Trophoblast cell (in vitro differentiated cells and primary cell): ENCODE results near the gene TBK1.

Experiments used
- DNase-seq, 2 donors: peaks; one replicate each; pipeline ENCODE4 v3.0.0-alpha.2; 2016
- H2AFZ ChIP-seq: 2 replicates; pipeline ENCODE4 v1.6.1; 2013; ENCODE audit warnings: low read length, moderate library complexity, mild to moderate bottlenecking; ENCODE audit not compliant: insufficient read depth, poor library complexity
- H2AK5ac ChIP-seq: 2 replicates; pipeline ENCODE4 v1.6.1; 2013; ENCODE audit warnings: mild to moderate bottlenecking, low read length
- H2BK120ac ChIP-seq: 2 replicates; pipeline ENCODE4 v1.6.1; 2013; ENCODE audit warnings: low read length, mild to moderate bottlenecking, moderate library complexity; ENCODE audit not compliant: insufficient read depth, poor library complexity
- H2BK12ac ChIP-seq: 2 replicates; pipeline ENCODE4 v1.6.1; 2013; ENCODE audit warnings: mild to moderate bottlenecking, low read length, moderate library complexity
- H2BK5ac ChIP-seq: 2 replicates; pipeline ENCODE4 v1.6.1; 2013; ENCODE audit warnings: low read length, low read depth, moderate library complexity, mild to moderate bottlenecking; ENCODE audit not compliant: poor library complexity
- H3K14ac ChIP-seq: 2 replicates; pipeline ENCODE4 v1.6.1; 2013; ENCODE audit warnings: mild to moderate bottlenecking, low read length
- H3K18ac ChIP-seq: 2 replicates; pipeline ENCODE4 v1.6.1; 2013; ENCODE audit warnings: mild to moderate bottlenecking, low read length
- H3K23ac ChIP-seq: 2 replicates; pipeline ENCODE4 v1.6.1; 2013; ENCODE audit warnings: low read length
- H3K27ac ChIP-seq: 2 replicates; pipeline ENCODE4 v1.5.1; 2013; ENCODE audit warnings: low read depth, mild to moderate bottlenecking, inconsistent platforms, low read length, moderate library complexity
- H3K27me3 ChIP-seq: 2 replicates; pipeline ENCODE4 v1.6.1; 2013; ENCODE audit warnings: inconsistent platforms, mild to moderate bottlenecking, low read length, moderate library complexity; ENCODE audit not compliant: insufficient read depth
- H3K36me3 ChIP-seq, 2 experiments: 1 replicate in 1 of 2; 2 replicates in 1 of 2; pipeline ENCODE4 v1.6.1; 2013; ENCODE audit warnings: low read length in 2 of 2, mild to moderate bottlenecking in 2 of 2, moderate library complexity in 1 of 2; ENCODE audit not compliant: insufficient read depth in 2 of 2, control insufficient read depth in 1 of 2
- H3K4ac ChIP-seq: 2 replicates; pipeline ENCODE4 v1.6.1; 2013; ENCODE audit warnings: low read depth, mild to moderate bottlenecking, low read length, moderate library complexity
- H3K4me1 ChIP-seq, 2 experiments: 1 replicate in 1 of 2; 2 replicates in 1 of 2; pipeline ENCODE4 v1.6.1; 2013; ENCODE audit warnings: low read length in 2 of 2, mild to moderate bottlenecking in 2 of 2, moderate library complexity in 1 of 2; ENCODE audit not compliant: insufficient read depth in 2 of 2, control insufficient read depth in 1 of 2
- H3K4me2 ChIP-seq: 2 replicates; pipeline ENCODE4 v1.6.1; 2013; ENCODE audit warnings: inconsistent platforms, mild to moderate bottlenecking, low read length, moderate library complexity
- H3K4me3 ChIP-seq: 2 replicates; pipeline ENCODE4 v1.5.1; 2013; ENCODE audit warnings: mild to moderate bottlenecking, low read depth, low read length, inconsistent platforms
- H3K79me1 ChIP-seq: one replicate; pipeline ENCODE4 v1.6.1; 2013; ENCODE audit warnings: low read length
- H3K79me2 ChIP-seq: 2 replicates; pipeline ENCODE4 v1.6.1; 2013; ENCODE audit warnings: low read length, mild to moderate bottlenecking; ENCODE audit not compliant: control insufficient read depth, insufficient read depth, poor library complexity
- H3K9ac ChIP-seq: 2 replicates; pipeline ENCODE4 v1.6.1; 2013; ENCODE audit warnings: mild to moderate bottlenecking, low read length
- H3K9me3 ChIP-seq: 2 replicates; pipeline ENCODE4 v1.6.1; 2013; ENCODE audit warnings: low read depth, mild to moderate bottlenecking, control low read depth, inconsistent platforms, low read length; ENCODE audit not compliant: insufficient read depth
- H4K12ac ChIP-seq: 2 replicates; pipeline ENCODE4 v1.6.1; 2013; ENCODE audit warnings: low read depth, mild to moderate bottlenecking, low read length, moderate library complexity
- H4K8ac ChIP-seq: 2 replicates; pipeline ENCODE4 v1.6.1; 2013; ENCODE audit warnings: low read depth, mild to moderate bottlenecking, low read length, moderate library complexity
- H4K91ac ChIP-seq: one replicate; pipeline ENCODE4 v1.6.1; 2013; ENCODE audit warnings: low read depth, mild to moderate bottlenecking, low read length, moderate library complexity
- WGBS: extraction: QIAGEN DNeasy Blood & Tissue Kit; methylation state at CpG from one replicate; pipeline ENCODE4 v1.1.7; 2013; ENCODE audit warnings: missing lambda C conversion rate; ENCODE audit not compliant: insufficient read length, insufficient coverage; ENCODE audit errors: extremely low coverage; 5-methylcytosine and 5-hydroxymethylcytosine counted together

The TBK1 gene

DNA sequence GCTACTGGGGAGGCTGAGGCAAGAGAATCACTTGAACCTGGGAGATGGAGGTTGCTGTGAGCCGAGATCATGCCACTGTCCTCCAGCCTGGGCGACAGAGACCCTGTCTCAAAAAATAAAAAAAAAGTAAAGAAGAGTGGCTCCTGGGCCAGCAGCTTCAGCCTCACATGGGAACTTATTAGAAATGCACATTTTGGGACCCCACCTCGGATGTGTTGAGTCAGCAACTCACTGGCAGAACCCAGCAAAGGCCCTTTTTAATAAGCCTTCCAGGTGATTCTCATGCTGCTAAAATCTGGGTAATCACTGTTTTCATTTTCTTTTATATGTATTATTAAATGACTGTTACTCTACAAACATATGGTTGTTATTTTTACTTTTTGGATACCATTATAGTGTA, 41.6 kb downstream of the TBK1 start:
- no peak overlapping the region for H2AFZ ChIP-seq
- no peak for DNase-seq
- WGBS = no CpG with 5 or more reads among the region's 3 CpGs

DNA sequence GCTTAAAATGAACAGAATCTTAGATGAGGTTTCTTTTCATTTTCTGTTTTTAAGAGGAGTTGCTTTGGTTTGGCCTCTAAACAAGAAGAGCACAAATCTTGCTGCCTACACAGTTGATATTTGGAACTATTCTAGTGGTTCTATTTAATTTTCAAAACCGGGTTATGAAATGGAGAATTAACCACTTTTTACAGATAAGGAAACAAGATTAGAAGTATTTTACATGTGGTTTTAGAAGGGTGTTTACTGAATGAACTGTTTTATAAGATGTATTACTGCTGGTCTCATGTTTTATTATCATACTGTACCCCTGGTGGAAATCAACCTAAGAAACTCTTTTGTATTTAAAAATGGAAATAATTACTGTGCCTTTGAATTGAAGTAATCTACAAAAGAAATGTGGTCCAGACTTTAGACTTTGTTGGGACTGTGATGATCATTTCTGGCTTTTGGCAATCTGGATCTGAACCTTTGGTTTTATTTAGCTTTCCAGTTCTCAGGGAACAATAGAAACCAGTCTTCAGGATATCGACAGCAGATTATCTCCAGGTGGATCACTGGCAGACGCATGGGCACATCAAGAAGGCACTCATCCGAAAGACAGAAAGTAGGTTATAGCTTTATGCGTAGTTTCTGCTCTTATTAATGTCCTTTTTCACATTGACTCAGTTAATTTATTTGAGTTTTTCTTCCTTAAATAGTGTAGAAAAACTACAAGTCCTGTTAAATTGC, 43.2 kb downstream of the TBK1 start:
- Histone ChIP-seq H4K8ac (no peak overlapping the region), H3K4me3 (no peak overlapping the region), H3K9ac (no peak overlapping the region), H3K79me2 (no peaks in the 10 kb centered on the region), H3K79me1 (no peaks in the 10 kb centered on the region), H3K14ac (no peak overlapping the region), H2BK120ac (no peak overlapping the region), H2AK5ac (no peak overlapping the region), H4K91ac (no peak overlapping the region), H2AFZ (no peak overlapping the region), H2BK12ac (no peak overlapping the region), H3K36me3 (peaks cover 29 to 30% of the 10 kb centered on the region in 2 experiments), H3K23ac (no peak overlapping the region), H3K4me2 (no peak overlapping the region), H3K18ac (no peak overlapping the region), H3K4ac (no peak overlapping the region), H3K27me3 (no peaks in the 10 kb centered on the region), H3K27ac (no peak overlapping the region), H4K12ac (no peak overlapping the region), H3K4me1 (no peaks in the 10 kb centered on the region), H2BK5ac (no peak overlapping the region), H3K9me3 (no peaks in the 10 kb centered on the region)
- no CpG with 5 or more reads among the region's 5 CpGs for WGBS
- DNase-seq = no peak

More for the DNA sequence above, 41.6 kb downstream of the TBK1 start:
- H4K8ac ChIP-seq = no peak overlapping the region
- no peaks in the 10 kb centered on the region for H3K79me2 ChIP-seq
- no peaks in the 10 kb centered on the region for H3K27me3 ChIP-seq
- H3K4me1 ChIP-seq = no peaks in the 10 kb centered on the region
- H3K23ac ChIP-seq = no peak overlapping the region
- H3K4me2 ChIP-seq = no peak overlapping the region
- no peak overlapping the region for H3K4ac ChIP-seq
- H3K27ac ChIP-seq = no peak overlapping the region
- no peak overlapping the region for H2BK5ac ChIP-seq
- no peak overlapping the region for H4K91ac ChIP-seq
- H3K9me3 ChIP-seq = no peaks in the 10 kb centered on the region
- no peak overlapping the region for H4K12ac ChIP-seq
- H2AK5ac ChIP-seq = no peak overlapping the region
- no peak overlapping the region for H3K18ac ChIP-seq
- H3K4me3 ChIP-seq = no peak overlapping the region
- H3K36me3 ChIP-seq = peaks cover 29 to 33% of the 10 kb centered on the region in 2 experiments
- H3K14ac ChIP-seq = no peak overlapping the region
- H2BK120ac ChIP-seq = no peak overlapping the region
- no peak overlapping the region for H2BK12ac ChIP-seq
- no peaks in the 10 kb centered on the region for H3K79me1 ChIP-seq
- H3K9ac ChIP-seq = no peak overlapping the region

DNA sequence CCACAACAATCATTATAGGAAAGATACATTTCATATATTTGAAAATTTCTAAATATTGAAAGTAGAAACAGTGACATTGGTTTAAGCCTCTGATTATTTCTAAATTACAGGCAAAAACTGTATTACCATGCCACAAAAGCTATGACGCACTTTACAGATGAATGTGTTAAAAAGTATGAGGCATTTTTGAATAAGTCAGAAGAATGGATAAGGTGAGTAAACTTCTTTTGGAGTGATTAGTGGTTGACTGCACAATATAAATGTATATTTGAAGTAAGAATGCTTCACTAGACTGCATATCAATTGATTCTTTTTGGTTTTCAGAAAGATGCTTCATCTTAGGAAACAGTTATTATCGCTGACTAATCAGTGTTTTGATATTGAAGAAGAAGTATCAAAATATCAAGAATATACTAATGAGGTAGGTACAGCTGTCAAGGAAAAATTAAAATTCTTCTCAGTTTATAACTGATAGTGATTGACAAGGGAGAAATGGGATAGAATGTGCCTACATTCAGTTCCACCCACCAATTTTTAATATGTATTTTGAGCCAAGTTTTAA, 45.0 kb downstream of the TBK1 start:
- Histone ChIP-seq H2BK12ac (no peak overlapping the region), H4K8ac (no peak overlapping the region), H3K4me1 (no peaks in the 10 kb centered on the region), H2AK5ac (no peak overlapping the region), H3K14ac (no peak overlapping the region), H3K79me1 (no peaks in the 10 kb centered on the region), H4K12ac (no peak overlapping the region), H3K18ac (no peak overlapping the region), H3K27me3 (no peaks in the 10 kb centered on the region), H2BK120ac (no peak overlapping the region), H3K4ac (no peak overlapping the region), H2BK5ac (no peak overlapping the region), H3K4me3 (no peak overlapping the region), H4K91ac (no peak overlapping the region), H3K4me2 (no peak overlapping the region), H3K79me2 (no peaks in the 10 kb centered on the region), H3K23ac (no peak overlapping the region), H3K9me3 (no peaks in the 10 kb centered on the region), H3K27ac (no peak overlapping the region), H3K9ac (no peak overlapping the region), H2AFZ (no peak overlapping the region), H3K36me3 (peaks cover 24% of the 10 kb centered on the region in 2 experiments)
- WGBS = no CpG with 5 or more reads among the region's 2 CpGs
- DNase-seq = no peak

DNA sequence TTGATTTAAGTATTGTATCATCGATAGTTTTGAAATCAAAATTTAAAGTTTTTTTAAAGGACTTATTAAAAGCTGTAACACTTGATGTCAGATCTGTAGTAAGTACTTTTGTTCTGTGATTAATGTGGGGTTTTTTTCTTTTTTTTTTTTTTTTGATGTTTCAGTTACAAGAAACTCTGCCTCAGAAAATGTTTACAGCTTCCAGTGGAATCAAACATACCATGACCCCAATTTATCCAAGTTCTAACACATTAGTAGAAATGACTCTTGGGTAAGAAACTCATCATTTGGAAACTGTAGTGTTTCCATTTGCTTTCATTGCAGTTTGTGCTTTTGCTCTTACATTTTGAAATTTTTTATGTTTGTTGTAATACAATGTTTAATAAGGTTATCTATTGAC, 45.6 kb downstream of the TBK1 start:
- H2AFZ ChIP-seq = no peak overlapping the region
- H3K4me1 ChIP-seq = no peaks in the 10 kb centered on the region

More for the DNA sequence above, 45.6 kb downstream of the TBK1 start:
- peaks cover 23% of the 10 kb centered on the region in 2 experiments for H3K36me3 ChIP-seq
- H4K91ac ChIP-seq = no peak overlapping the region
- H3K9ac ChIP-seq = no peak overlapping the region
- no peak overlapping the region for H3K4me2 ChIP-seq
- no peak overlapping the region for H3K4ac ChIP-seq
- H4K12ac ChIP-seq = no peak overlapping the region
- no peak overlapping the region for H2BK120ac ChIP-seq
- H3K14ac ChIP-seq = no peak overlapping the region
- no peak overlapping the region for H4K8ac ChIP-seq
- no peak overlapping the region for H3K27ac ChIP-seq
- H2BK12ac ChIP-seq = no peak overlapping the region
- no peaks in the 10 kb centered on the region for H3K79me2 ChIP-seq
- H2AK5ac ChIP-seq = no peak overlapping the region
- no peak overlapping the region for H2BK5ac ChIP-seq
- H3K4me3 ChIP-seq = no peak overlapping the region
- no peak overlapping the region for H3K18ac ChIP-seq
- H3K79me1 ChIP-seq = no peaks in the 10 kb centered on the region
- no peak for DNase-seq
- no peak overlapping the region for H3K23ac ChIP-seq
- WGBS = no CpG with 5 or more reads among the region's 1 CpG
- H3K9me3 ChIP-seq = no peaks in the 10 kb centered on the region
- H3K27me3 ChIP-seq = no peaks in the 10 kb centered on the region
